ENCODE data around the gene ETS1. TPM values are rescaled to one million over a fixed set of nuclear protein-coding genes. Genes with fewer than 3 reads are reported as not detected.

Gene ETS1
- total RNA-seq, 1 donor from 2014 or later, result 517 TPM

DNA sequence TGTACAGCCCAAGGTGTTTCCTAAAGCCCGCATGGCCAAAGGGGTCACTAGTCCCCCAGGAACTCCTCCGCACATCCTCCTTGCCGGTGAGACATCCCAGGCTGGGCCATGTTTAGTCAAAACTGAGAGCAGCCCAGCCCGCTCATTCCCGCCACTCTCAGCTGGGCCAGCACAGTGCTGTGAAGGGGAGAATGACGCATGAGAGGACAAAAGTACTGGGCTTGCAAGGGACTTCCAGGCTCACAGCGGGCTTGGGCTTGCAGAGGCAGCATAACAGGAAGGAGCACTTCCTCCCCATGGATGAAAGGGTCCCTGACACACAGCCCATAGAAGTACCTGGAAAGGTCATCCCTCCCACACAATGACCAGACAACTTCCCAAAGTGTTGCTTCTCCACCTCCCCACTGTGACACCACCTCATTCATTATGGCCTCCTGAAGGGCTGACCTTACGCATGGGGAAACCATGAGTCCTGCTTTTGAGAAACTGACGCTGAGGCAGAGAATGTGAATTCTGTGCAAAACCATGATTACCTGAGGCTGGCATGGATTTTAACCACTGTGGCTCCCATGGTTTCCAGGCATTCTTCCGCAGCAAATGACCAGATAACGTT is 19.1 kb downstream of the ETS1 start:
- Mint-ChIP-seq H3K27ac (no peak overlapping the region), H3K9me3 (no peaks in the 10 kb centered on the region), H3K4me1 (ENCODE audit: low read depth) (peaks cover 11% of the 10 kb centered on the region), H3K4me3 (ENCODE audit: low read depth) (no peak overlapping the region), H3K36me3 (ENCODE audit: low read depth) (no peaks in the 10 kb centered on the region), H3K27me3 (ENCODE audit: low read depth) (no peaks in the 10 kb centered on the region)
- DNase-seq (ENCODE audit: low spot score), result no peak
- intact Hi-C loops (cut with micrococcal nuclease), result no loop called here

GRCh38 chr11:128567130-128567529 is 20.2 kb downstream of the ETS1 start:
- Mint-ChIP-seq H3K9me3 (no peaks in the 10 kb centered on the region), H3K4me1 (ENCODE audit: low read depth) (peaks cover 7% of the 10 kb centered on the region), H3K4me3 (ENCODE audit: low read depth) (no peak overlapping the region), H3K27ac (no peak overlapping the region), H3K36me3 (ENCODE audit: low read depth) (no peaks in the 10 kb centered on the region), H3K27me3 (ENCODE audit: low read depth) (no peaks in the 10 kb centered on the region)
- intact Hi-C loops (cut with micrococcal nuclease), result no loop called here
- DNase-seq (ENCODE audit: low spot score), result no peak

GRCh38 chr11:128565881-128566280 is 21.5 kb downstream of the ETS1 start:
- no peaks in the 10 kb centered on the region for H3K9me3 Mint-ChIP-seq
- no peaks in the 10 kb centered on the region for H3K36me3 Mint-ChIP-seq (ENCODE audit: low read depth)
- H3K27me3 Mint-ChIP-seq (ENCODE audit: low read depth), result no peaks in the 10 kb centered on the region
- H3K4me1 Mint-ChIP-seq (ENCODE audit: low read depth), result peaks cover 9% of the 10 kb centered on the region
- DNase-seq (ENCODE audit: low spot score), result no peak
- no peak overlapping the region for H3K27ac Mint-ChIP-seq
- no peak overlapping the region for H3K4me3 Mint-ChIP-seq (ENCODE audit: low read depth)
- intact Hi-C loops (cut with micrococcal nuclease), result no loop called here

GRCh38 chr11:128564642-128565245 is 22.6 kb downstream of the ETS1 start:
- no peaks in the 10 kb centered on the region for H3K27me3 Mint-ChIP-seq (ENCODE audit: low read depth)

DNA sequence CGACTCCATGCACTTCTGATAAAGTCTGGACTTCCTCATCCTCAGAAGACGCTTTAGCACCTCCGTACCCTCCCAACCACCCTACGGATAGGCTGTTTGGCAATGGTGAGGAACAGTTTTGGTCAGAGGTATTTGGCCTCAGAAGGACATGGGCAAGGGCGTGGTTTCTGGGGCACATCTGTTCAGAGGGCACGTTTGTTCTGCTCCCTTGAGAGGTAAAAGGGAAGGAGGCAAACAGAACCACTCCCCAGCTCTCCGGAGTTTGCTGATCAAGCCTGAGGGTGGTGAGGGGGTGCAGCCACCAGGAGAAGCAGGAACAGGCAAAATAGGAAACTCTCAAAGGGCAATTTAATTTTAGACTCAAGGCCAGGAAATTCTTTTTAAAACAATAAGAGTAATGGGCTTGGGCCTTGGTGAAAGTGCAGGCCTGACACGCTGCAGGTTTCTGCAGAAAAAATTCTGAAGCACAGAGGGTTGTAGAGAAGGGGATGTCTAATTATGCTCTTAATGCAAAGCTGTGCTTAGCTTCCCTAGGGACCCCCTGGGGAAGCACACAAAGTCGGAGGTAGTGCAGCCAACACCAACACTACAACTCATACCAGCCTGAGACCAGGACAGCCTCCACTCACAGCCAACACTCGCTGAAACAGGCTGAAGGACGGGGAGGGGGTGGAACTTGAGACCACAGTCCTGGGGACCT is 23.3 kb downstream of the ETS1 start:
- H3K9me3 Mint-ChIP-seq, result no peaks in the 10 kb centered on the region
- H3K27ac Mint-ChIP-seq, result no peak overlapping the region
- H3K4me3 Mint-ChIP-seq (ENCODE audit: low read depth), result no peak overlapping the region
- no peaks in the 10 kb centered on the region for H3K27me3 Mint-ChIP-seq (ENCODE audit: low read depth)
- DNase-seq (ENCODE audit: low spot score), result no peak
- intact Hi-C loops (cut with micrococcal nuclease), result no loop called here
- H3K36me3 Mint-ChIP-seq (ENCODE audit: low read depth), result no peaks in the 10 kb centered on the region
- peaks cover 17% of the 10 kb centered on the region for H3K4me1 Mint-ChIP-seq (ENCODE audit: low read depth)

More at GRCh38 chr11:128564642-128565245, 22.6 kb downstream of the ETS1 start:
- H3K4me1 Mint-ChIP-seq (ENCODE audit: low read depth), result peaks cover 16% of the 10 kb centered on the region
- no peak for DNase-seq (ENCODE audit: low spot score)
- H3K27ac Mint-ChIP-seq, result no peak overlapping the region
- no peaks in the 10 kb centered on the region for H3K9me3 Mint-ChIP-seq
- no peaks in the 10 kb centered on the region for H3K36me3 Mint-ChIP-seq (ENCODE audit: low read depth)
- H3K4me3 Mint-ChIP-seq (ENCODE audit: low read depth), result no peak overlapping the region
- intact Hi-C loops (cut with micrococcal nuclease), result no loop called here

GRCh38 chr11:128563308-128563707 is 24.1 kb downstream of the ETS1 start:
- intact Hi-C loops (cut with micrococcal nuclease), result no loop called here
- H3K4me3 Mint-ChIP-seq (ENCODE audit: low read depth), result no peak overlapping the region
- no peaks in the 10 kb centered on the region for H3K9me3 Mint-ChIP-seq
- no peaks in the 10 kb centered on the region for H3K36me3 Mint-ChIP-seq (ENCODE audit: low read depth)
- H3K27ac Mint-ChIP-seq, result no peak overlapping the region
- DNase-seq (ENCODE audit: low spot score), result no peak
- H3K4me1 Mint-ChIP-seq (ENCODE audit: low read depth), result peaks cover 16% of the 10 kb centered on the region
- H3K27me3 Mint-ChIP-seq (ENCODE audit: low read depth), result no peaks in the 10 kb centered on the region

DNA sequence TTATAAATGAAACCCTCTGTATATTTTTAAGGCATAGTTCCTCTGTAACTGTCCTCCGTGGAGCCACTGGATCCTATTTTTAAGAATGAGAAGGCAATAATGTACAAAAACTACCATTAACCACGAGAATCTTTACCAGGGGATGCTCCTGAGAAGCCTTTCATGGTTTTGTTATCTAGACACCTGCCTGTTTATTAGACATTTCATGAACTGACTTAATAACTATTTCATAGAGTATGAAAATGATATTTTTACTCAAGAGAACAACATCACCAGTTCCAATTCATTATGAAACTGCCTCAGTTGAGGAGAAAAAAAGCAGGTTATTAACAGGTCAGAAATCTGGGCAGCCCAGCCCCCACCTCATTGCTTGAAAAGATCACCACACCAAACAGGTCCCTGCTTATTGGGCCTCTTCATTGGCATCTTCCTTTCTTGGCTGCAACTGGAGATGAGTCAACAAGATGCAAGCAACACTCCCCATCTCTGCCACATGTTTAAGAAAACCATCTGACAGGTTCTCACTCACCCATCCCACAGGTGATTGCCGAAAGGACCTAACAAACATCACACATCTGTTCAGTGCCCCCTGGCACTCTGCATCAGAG is 27.8 kb downstream of the ETS1 start:
- no peaks in the 10 kb centered on the region for H3K27me3 Mint-ChIP-seq (ENCODE audit: low read depth)
- no peak overlapping the region for H3K4me3 Mint-ChIP-seq (ENCODE audit: low read depth)
- DNase-seq (ENCODE audit: low spot score), result no peak
- H3K27ac Mint-ChIP-seq, result no peak overlapping the region
- no peaks in the 10 kb centered on the region for H3K36me3 Mint-ChIP-seq (ENCODE audit: low read depth)
- intact Hi-C loops (cut with micrococcal nuclease), result no loop called here
- peaks cover 12% of the 10 kb centered on the region for H3K4me1 Mint-ChIP-seq (ENCODE audit: low read depth)
- no peaks in the 10 kb centered on the region for H3K9me3 Mint-ChIP-seq

GRCh38 chr11:128555606-128556005 is 31.8 kb downstream of the ETS1 start:
- H3K36me3 Mint-ChIP-seq (ENCODE audit: low read depth), result no peaks in the 10 kb centered on the region
- no peak overlapping the region for H3K4me3 Mint-ChIP-seq (ENCODE audit: low read depth)
- no peak overlapping the region for H3K27ac Mint-ChIP-seq
- intact Hi-C loops (cut with micrococcal nuclease), result no loop called here
- H3K27me3 Mint-ChIP-seq (ENCODE audit: low read depth), result no peaks in the 10 kb centered on the region
- H3K9me3 Mint-ChIP-seq, result no peaks in the 10 kb centered on the region
- DNase-seq (ENCODE audit: low spot score), result no peak
- H3K4me1 Mint-ChIP-seq (ENCODE audit: low read depth), result peaks cover 30% of the 10 kb centered on the region

GRCh38 chr11:128553662-128554362 is 33.5 kb downstream of the ETS1 start:
- peaks cover 33% of the 10 kb centered on the region for H3K4me1 Mint-ChIP-seq (ENCODE audit: low read depth)
- no peak for DNase-seq (ENCODE audit: low spot score)
- H3K36me3 Mint-ChIP-seq (ENCODE audit: low read depth), result no peaks in the 10 kb centered on the region
- H3K9me3 Mint-ChIP-seq, result no peaks in the 10 kb centered on the region
- no peak overlapping the region for H3K27ac Mint-ChIP-seq
- intact Hi-C loops (cut with micrococcal nuclease), result no loop called here
- H3K27me3 Mint-ChIP-seq (ENCODE audit: low read depth), result no peaks in the 10 kb centered on the region
- H3K4me3 Mint-ChIP-seq (ENCODE audit: low read depth), result no peak overlapping the region

DNA sequence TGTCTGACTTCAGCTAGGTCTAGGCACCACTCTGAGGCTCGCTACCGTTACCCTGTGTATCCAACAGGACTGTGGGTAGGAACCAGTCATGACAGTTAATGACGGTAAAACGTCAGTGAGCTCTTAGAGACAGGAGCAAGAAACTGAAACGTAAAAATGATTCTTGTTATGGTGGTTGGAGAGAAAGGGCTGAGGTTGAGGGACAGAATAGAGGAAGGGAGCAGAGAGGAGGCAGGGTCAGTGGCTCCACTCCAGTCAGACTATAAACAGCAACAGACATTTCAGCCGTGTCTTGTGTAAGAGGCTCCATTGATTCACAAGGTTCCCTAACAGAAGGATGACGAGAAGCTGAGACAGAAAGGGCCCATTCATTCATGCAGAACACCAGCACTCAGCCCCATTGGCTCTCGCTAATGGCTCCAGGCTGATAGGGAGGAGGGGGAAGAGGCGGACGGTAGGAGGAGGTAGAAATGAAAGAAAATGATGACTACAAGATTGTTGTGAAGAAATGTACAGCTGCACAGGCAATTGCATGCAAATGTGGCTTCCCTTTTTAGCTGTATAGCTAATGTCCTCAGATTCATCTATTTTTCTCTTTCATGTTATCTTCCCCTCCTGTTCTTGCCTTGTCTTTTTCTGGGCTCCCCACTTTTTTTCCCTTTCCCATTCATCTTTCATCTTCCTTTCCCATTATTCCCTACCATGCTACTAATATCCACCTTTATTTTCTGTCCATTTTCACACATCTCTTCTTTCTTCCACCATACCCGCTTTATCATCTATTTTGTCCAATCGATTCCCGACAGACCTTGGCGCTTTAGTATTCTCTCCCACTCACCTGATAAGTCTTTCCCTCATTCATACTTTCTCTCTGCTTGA is 34.3 kb downstream of the ETS1 start:
- Mint-ChIP-seq H3K4me3 (ENCODE audit: low read depth) (no peak overlapping the region), H3K9me3 (no peaks in the 10 kb centered on the region), H3K27ac (peak overlapping the region; percentile 59), H3K27me3 (ENCODE audit: low read depth) (no peaks in the 10 kb centered on the region), H3K36me3 (ENCODE audit: low read depth) (no peaks in the 10 kb centered on the region), H3K4me1 (ENCODE audit: low read depth) (peaks cover 36% of the 10 kb centered on the region)
- intact Hi-C loops (cut with micrococcal nuclease), result no loop called here
- DNase-seq (ENCODE audit: low spot score), result no peak

DNA sequence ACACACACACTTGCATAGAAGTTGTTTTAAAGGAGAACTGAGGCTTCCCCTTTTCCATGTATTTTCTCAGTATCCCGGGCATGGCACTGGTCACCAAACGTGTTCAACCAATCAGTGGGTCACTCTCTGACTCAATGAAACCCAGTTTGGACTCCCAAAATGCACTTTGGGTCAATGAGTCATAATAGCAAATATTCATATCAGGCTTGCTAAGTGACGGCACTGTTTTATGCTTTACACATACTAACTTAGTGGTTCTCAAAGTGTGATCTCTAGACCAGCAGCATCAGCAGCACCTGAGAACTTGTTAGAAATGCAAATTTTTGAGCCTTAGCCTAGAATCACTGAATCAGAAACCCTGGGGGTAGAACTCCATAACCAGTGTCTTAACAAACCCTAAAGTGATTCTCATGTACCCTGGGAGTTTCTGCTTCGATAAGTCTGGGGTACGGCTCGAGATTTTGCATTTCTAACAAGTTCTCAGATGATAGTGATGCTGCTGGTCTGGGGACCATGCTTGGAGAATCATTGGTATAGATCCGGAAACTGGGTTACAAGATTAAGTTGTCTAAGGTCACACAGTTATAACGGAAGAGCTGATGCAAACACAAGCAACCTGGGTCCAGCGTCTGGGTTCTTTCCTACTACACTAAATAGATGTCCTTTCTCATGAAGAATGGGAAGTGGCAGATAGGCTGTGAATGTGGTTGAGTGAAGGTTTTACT is 35.6 kb downstream of the ETS1 start:
- Mint-ChIP-seq H3K4me3 (ENCODE audit: low read depth) (no peak overlapping the region), H3K36me3 (ENCODE audit: low read depth) (no peaks in the 10 kb centered on the region), H3K27me3 (ENCODE audit: low read depth) (no peaks in the 10 kb centered on the region), H3K4me1 (ENCODE audit: low read depth) (peaks cover 42% of the 10 kb centered on the region), H3K27ac (peak overlapping the region; percentile 73), H3K9me3 (no peaks in the 10 kb centered on the region)
- DNase-seq (ENCODE audit: low spot score), result no peak
- intact Hi-C loops (cut with micrococcal nuclease), result loop anchor here (1.0 to 2.0 kb wide), 5 partner anchors 26 to 79 kb away; no protein-coding TSS in a partner anchor

All from activated T-helper 2 cell treated with anti-CD3 and anti-CD28 coated beads, Interferon-gamma antibody, Interleukin-2, Interleukin-4, amounts not matched to agents 10 μg/mL and 5 μg/mL and 100 μg/mL, durations not matched to agents 14 hours and 24 hours and 36 hours (primary cell).